PC-9 (cell line): ENCODE data around the gene EVI5L.

ENCODE experiments used
- CTCF ChIP-seq: fragments of 200-600 bp; sonication (generic); conservative IDR thresholded peaks from 2 replicates; pipeline ENCODE4 v1.6.1; 2017; ENCODE audit warnings: mixed run types, antibody characterized with exemption, mild to moderate bottlenecking, moderate library complexity
- EZH2 ChIP-seq: fragments of 200-600 bp; sonication (generic); IDR thresholded peaks from 2 replicates; pipeline ENCODE4 v1.8.0; 2017; ENCODE audit warnings: antibody characterized with exemption, low read depth

- no peak for TF ChIP-seq EZH2
- no peak for TF ChIP-seq CTCF
These were observed 10.7 kb upstream of the EVI5L start for GRCh38 chr19:7819337-7819736.
